Neural cell (in vitro differentiated cells): ENCODE results near the gene NHLH1. TPM values are rescaled to one million over a fixed set of nuclear protein-coding genes. Genes with fewer than 3 reads are reported as not detected.

ENCODE experiments used
- H2AFZ ChIP-seq: fragments of 200-600, 300-800 bp; sonication (generic), shearing (Covaris generic); 2 replicates; pipeline ENCODE4 v1.6.0; 2014; ENCODE audit warnings: low read depth, mild to moderate bottlenecking, antibody characterized with exemption, low read length, moderate library complexity
- H3F3A ChIP-seq: fragments of 200-600 bp; shearing (Covaris generic); 2 replicates; pipeline ENCODE4 v1.6.1; 2016; ENCODE audit warnings: mild to moderate bottlenecking, moderate library complexity, mixed read lengths, antibody characterized with exemption, low read length; ENCODE audit not compliant: insufficient read depth, poor library complexity, severe bottlenecking
- H3K27ac ChIP-seq: fragments of 200-600, 300-800 bp; sonication (generic), shearing (Covaris generic); 2 replicates; pipeline ENCODE4 v1.5.1; 2014; ENCODE audit warnings: mild to moderate bottlenecking, low read length, moderate library complexity
- H3K27me3 ChIP-seq: fragments of 300-800, 200-600 bp; sonication (generic), shearing (Covaris generic); 2 replicates; pipeline ENCODE4 v1.6.0; 2014; ENCODE audit warnings: mild to moderate bottlenecking, low read depth, low read length, moderate library complexity; ENCODE audit not compliant: insufficient read depth
- H3K36me3 ChIP-seq: fragments of 300-800, 200-600 bp; sonication (generic), shearing (Covaris generic); 2 replicates; pipeline ENCODE4 v1.5.1; 2014; ENCODE audit warnings: mild to moderate bottlenecking, antibody characterized with exemption, low read length, moderate library complexity; ENCODE audit not compliant: insufficient read depth
- H3K4me2 ChIP-seq: fragments of 300-800, 200-600 bp; sonication (generic), shearing (Covaris generic); 2 replicates; pipeline ENCODE4 v1.6.0; 2014; ENCODE audit warnings: mild to moderate bottlenecking, low read length
- H3K4me3 ChIP-seq: fragments of 300-800, 200-600 bp; sonication (generic), shearing (Covaris generic); 2 replicates; pipeline ENCODE4 v1.5.1; 2014; ENCODE audit warnings: mild to moderate bottlenecking, low read length, moderate library complexity
- H3K79me2 ChIP-seq: fragments of 200-600 bp; shearing (Covaris generic); replicated peaks from 2 replicates; pipeline ENCODE4 v1.6.0; 2014; ENCODE audit warnings: mild to moderate bottlenecking, low read length, moderate library complexity; ENCODE audit not compliant: insufficient read depth
- H3K9ac ChIP-seq: fragments of 300-800, 200-600 bp; sonication (generic), shearing (Covaris generic); 2 replicates; pipeline ENCODE4 v1.6.1; 2016; ENCODE audit warnings: mild to moderate bottlenecking, low read length, mixed read lengths
- H3K9me2 ChIP-seq: fragments of 200-600 bp; shearing (Covaris generic); 2 replicates; pipeline ENCODE4 v1.6.1; 2016; ENCODE audit warnings: mild to moderate bottlenecking, low read length, mixed read lengths; ENCODE audit not compliant: insufficient read depth
- H3K9me3 ChIP-seq: fragments of 200-600, 300-800 bp; sonication (generic), shearing (Covaris generic); 2 replicates; pipeline ENCODE4 v1.6.1; 2016; ENCODE audit warnings: mild to moderate bottlenecking, mixed run types, low read length, moderate library complexity, mixed read lengths
- H4K20me1 ChIP-seq: fragments of 200-600 bp; shearing (Covaris generic); 2 replicates; pipeline ENCODE4 v1.6.1; 2016; ENCODE audit warnings: mild to moderate bottlenecking, mixed run types; ENCODE audit not compliant: insufficient read depth
- EP300 ChIP-seq: fragments of 450-650 bp; conservative IDR thresholded peaks from 2 replicates; pipeline ENCODE4 v1.6.1; 2014; ENCODE audit warnings: antibody characterized with exemption, mild to moderate bottlenecking, moderate library complexity; ENCODE audit not compliant: poor library complexity, severe bottlenecking
- EZH2 ChIP-seq: fragments of 200-600, 300-800 bp; shearing (Covaris generic), sonication (generic); IDR thresholded peaks from 2 replicates; pipeline ENCODE4 v1.6.1; 2014; ENCODE audit warnings: antibody characterized with exemption, low read length, borderline replicate concordance, mild to moderate bottlenecking; ENCODE audit not compliant: insufficient read depth, poor library complexity, severe bottlenecking
- MXI1 ChIP-seq: fragments of 450-650 bp; conservative IDR thresholded peaks from 2 replicates; pipeline ENCODE4 v1.6.1; 2014; ENCODE audit warnings: antibody characterized with exemption, mild to moderate bottlenecking; ENCODE audit not compliant: poor library complexity, severe bottlenecking
- POLR2AphosphoS5 ChIP-seq: IDR thresholded peaks from 2 replicates; pipeline ENCODE4 v1.6.1; 2012
- RAD21 ChIP-seq: fragments of 450-650 bp; conservative IDR thresholded peaks from 2 replicates; pipeline ENCODE4 v1.6.1; 2014; ENCODE audit warnings: antibody characterized with exemption, mild to moderate bottlenecking, moderate library complexity
- SMC3 ChIP-seq: fragments of 450-650 bp; conservative IDR thresholded peaks from 2 replicates; pipeline ENCODE4 v1.6.1; 2014; ENCODE audit warnings: antibody characterized with exemption, mild to moderate bottlenecking, moderate library complexity; ENCODE audit not compliant: poor library complexity
- TAF1 ChIP-seq: IDR thresholded peaks from 2 replicates; pipeline ENCODE4 v1.6.1; 2012; ENCODE audit warnings: low read depth
- polyA plus RNA-seq: library from polyadenylated mRNA; depleted of rRNA; stranded (reverse); fragments of >200 nt; gene quantifications from 2 replicates; pipeline ENCODE4 v1.2.3, GENCODE V29; 2014
- TF ChIP-seq, protein P1 (sequence below): IDR thresholded peaks from 2 replicates; pipeline ENCODE4 v1.6.1; 2012; ENCODE audit warnings: borderline replicate concordance
- TF ChIP-seq, protein P2 (sequence below): fragments of 450-650 bp; IDR thresholded peaks from 2 replicates; pipeline ENCODE4 v1.5.1; 2014; ENCODE audit warnings: antibody characterized with exemption, mild to moderate bottlenecking, moderate library complexity; ENCODE audit not compliant: poor library complexity, severe bottlenecking

NHLH1 gene
- polyA plus RNA-seq, 1 donor from 2014 or later: 0.11 TPM

DNA sequence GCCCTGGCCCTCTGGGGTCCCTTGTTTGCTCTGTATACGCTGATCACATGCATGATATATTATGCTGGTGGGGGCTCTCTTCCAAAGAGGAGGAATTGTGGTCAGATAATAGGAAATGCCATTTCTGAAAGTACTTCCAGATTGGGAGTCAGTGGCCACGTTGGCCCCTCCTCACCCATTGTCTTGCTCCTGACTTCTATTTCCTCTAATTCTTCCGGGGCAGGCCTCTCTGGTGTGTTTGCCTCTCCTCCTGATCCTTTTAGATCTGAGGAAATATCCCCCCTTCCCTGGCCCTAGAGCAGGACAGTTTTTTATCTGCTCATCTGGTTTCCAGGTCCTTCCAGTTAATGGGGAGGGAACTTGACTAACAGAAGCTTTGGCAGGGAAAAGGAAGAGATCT, 36.4 kb downstream of the NHLH1 start:
- H3K36me3 ChIP-seq: no peaks in the 10 kb centered on the region
- H3K9me3 ChIP-seq: no peaks in the 10 kb centered on the region
- no peaks in the 10 kb centered on the region for H3K27me3 ChIP-seq
- peaks cover 2% of the 10 kb centered on the region for H4K20me1 ChIP-seq
- H3K9me2 ChIP-seq: no peaks in the 10 kb centered on the region
- H2AFZ ChIP-seq: no peak overlapping the region
- H3F3A ChIP-seq: no peaks in the 10 kb centered on the region
- H3K9ac ChIP-seq: no peak overlapping the region
- peak overlapping the region; percentile 75 for H3K4me3 ChIP-seq
- TF ChIP-seq MXI1 (no peak), TAF1 (no peak), SMC3 (no peak), RAD21 (no peak), EZH2 (no peak), EP300 (no peak), POLR2AphosphoS5 (no peak)
- TF ChIP-seq, protein P1, sequence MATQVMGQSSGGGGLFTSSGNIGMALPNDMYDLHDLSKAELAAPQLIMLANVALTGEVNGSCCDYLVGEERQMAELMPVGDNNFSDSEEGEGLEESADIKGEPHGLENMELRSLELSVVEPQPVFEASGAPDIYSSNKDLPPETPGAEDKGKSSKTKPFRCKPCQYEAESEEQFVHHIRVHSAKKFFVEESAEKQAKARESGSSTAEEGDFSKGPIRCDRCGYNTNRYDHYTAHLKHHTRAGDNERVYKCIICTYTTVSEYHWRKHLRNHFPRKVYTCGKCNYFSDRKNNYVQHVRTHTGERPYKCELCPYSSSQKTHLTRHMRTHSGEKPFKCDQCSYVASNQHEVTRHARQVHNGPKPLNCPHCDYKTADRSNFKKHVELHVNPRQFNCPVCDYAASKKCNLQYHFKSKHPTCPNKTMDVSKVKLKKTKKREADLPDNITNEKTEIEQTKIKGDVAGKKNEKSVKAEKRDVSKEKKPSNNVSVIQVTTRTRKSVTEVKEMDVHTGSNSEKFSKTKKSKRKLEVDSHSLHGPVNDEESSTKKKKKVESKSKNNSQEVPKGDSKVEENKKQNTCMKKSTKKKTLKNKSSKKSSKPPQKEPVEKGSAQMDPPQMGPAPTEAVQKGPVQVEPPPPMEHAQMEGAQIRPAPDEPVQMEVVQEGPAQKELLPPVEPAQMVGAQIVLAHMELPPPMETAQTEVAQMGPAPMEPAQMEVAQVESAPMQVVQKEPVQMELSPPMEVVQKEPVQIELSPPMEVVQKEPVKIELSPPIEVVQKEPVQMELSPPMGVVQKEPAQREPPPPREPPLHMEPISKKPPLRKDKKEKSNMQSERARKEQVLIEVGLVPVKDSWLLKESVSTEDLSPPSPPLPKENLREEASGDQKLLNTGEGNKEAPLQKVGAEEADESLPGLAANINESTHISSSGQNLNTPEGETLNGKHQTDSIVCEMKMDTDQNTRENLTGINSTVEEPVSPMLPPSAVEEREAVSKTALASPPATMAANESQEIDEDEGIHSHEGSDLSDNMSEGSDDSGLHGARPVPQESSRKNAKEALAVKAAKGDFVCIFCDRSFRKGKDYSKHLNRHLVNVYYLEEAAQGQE: no peak
- TF ChIP-seq, protein P2, sequence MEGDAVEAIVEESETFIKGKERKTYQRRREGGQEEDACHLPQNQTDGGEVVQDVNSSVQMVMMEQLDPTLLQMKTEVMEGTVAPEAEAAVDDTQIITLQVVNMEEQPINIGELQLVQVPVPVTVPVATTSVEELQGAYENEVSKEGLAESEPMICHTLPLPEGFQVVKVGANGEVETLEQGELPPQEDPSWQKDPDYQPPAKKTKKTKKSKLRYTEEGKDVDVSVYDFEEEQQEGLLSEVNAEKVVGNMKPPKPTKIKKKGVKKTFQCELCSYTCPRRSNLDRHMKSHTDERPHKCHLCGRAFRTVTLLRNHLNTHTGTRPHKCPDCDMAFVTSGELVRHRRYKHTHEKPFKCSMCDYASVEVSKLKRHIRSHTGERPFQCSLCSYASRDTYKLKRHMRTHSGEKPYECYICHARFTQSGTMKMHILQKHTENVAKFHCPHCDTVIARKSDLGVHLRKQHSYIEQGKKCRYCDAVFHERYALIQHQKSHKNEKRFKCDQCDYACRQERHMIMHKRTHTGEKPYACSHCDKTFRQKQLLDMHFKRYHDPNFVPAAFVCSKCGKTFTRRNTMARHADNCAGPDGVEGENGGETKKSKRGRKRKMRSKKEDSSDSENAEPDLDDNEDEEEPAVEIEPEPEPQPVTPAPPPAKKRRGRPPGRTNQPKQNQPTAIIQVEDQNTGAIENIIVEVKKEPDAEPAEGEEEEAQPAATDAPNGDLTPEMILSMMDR: no peak
- no peak overlapping the region for H3K27ac ChIP-seq
- H3K79me2 ChIP-seq: peaks cover 79% of the 10 kb centered on the region
- H3K4me2 ChIP-seq: peak overlapping the region; percentile 97

DNA sequence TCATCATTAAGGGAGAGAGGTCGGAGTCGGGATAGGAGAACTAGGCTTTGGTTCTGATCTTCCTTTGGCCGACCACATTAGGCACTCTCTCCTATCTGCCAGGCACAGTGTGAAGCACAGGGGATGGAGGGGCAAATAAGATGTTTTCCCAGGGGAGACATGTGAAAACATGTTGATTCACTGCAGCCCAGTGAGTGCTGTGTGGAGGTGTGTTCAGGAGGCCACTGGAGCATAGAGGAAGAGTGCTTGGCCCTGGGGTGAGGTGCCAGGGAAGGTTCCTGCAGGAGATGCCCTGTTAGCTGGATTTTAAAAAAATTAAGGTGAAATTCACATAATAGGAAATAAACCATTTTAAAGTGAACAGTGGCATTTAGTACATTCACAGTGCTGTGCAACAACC, 37.2 kb downstream of the NHLH1 start:
- peak overlapping the region; percentile 75 for H3K4me3 ChIP-seq
- no peak overlapping the region for H3K27ac ChIP-seq
- H3K9ac ChIP-seq: no peak overlapping the region
- H2AFZ ChIP-seq: no peak overlapping the region
- no peaks in the 10 kb centered on the region for H3K9me3 ChIP-seq
- H3F3A ChIP-seq: no peaks in the 10 kb centered on the region
- H3K4me2 ChIP-seq: no peak overlapping the region
- H4K20me1 ChIP-seq: peaks cover 2% of the 10 kb centered on the region
- no peaks in the 10 kb centered on the region for H3K36me3 ChIP-seq
- H3K79me2 ChIP-seq: peaks cover 85% of the 10 kb centered on the region
- H3K27me3 ChIP-seq: no peaks in the 10 kb centered on the region
- no peaks in the 10 kb centered on the region for H3K9me2 ChIP-seq
- TF ChIP-seq SMC3 (no peak), MXI1 (no peak), EP300 (no peak), EZH2 (no peak), RAD21 (no peak), TAF1 (no peak)
- TF ChIP-seq, protein P1: no peak
- TF ChIP-seq, protein P2: no peak
